Keratinocyte (primary cell): ENCODE data around the gene CNPY1. TPM values are rescaled to one million over a fixed set of nuclear protein-coding genes. Genes with fewer than 3 reads are reported as not detected.

ENCODE experiments used
- DNase-seq: peaks from one replicate; pipeline ENCODE4 v3.0.0-alpha.2; 2011; ENCODE audit warnings: low read depth, missing footprints, low spot score
- FAIRE-seq: peaks from 2 replicates; lab custom pipeline; 2011; peaks lifted over from hg19 to GRCh38; lab: Jason Lieb, UNC
- H2AFZ ChIP-seq: 2 replicates; pipeline ENCODE4 v1.6.0; 2012; ENCODE audit warnings: low read length, control low read depth, inconsistent platforms; ENCODE audit not compliant: control insufficient read depth
- H3K27ac ChIP-seq: 2 replicates; pipeline ENCODE4 v1.5.1; 2011; ENCODE audit warnings: low read length; ENCODE audit not compliant: control insufficient read depth, insufficient read depth
- H3K27me3 ChIP-seq: 3 replicates; pipeline ENCODE4 v1.6.0; 2011; ENCODE audit warnings: low read length; ENCODE audit not compliant: control insufficient read depth, insufficient read depth; ENCODE audit errors: extremely low read depth
- H3K36me3 ChIP-seq, 2 experiments: 2 replicates in 1 of 2; 3 replicates in 1 of 2; pipeline ENCODE4 v1.5.1; 2011; ENCODE audit warnings: low read length in 2 of 2, mild to moderate bottlenecking in 1 of 2; ENCODE audit not compliant: control insufficient read depth in 2 of 2, insufficient read depth in 2 of 2; ENCODE audit errors: extremely low read depth in 1 of 2
- H3K4me1 ChIP-seq: 3 replicates; pipeline ENCODE4 v1.5.1; 2011; ENCODE audit warnings: low read length; ENCODE audit not compliant: control insufficient read depth, insufficient read depth; ENCODE audit errors: extremely low read depth
- H3K4me2 ChIP-seq: 3 replicates; pipeline ENCODE4 v1.6.0; 2011; ENCODE audit warnings: low read depth, low read length; ENCODE audit not compliant: control insufficient read depth, insufficient read depth; ENCODE audit errors: extremely low read depth
- H3K4me3 ChIP-seq, 3 experiments: fragments of 200-600 bp in 1 of 3; sonication (generic) in 1 of 3; 2 replicates in 2 of 3; 3 replicates in 1 of 3; pipeline ENCODE4 v1.5.1; 2011 to 2016; ENCODE audit warnings: low read length in 3 of 3, mild to moderate bottlenecking in 3 of 3, control low read depth in 2 of 3, inconsistent platforms in 1 of 3, low read depth in 1 of 3, mixed read lengths in 1 of 3, mixed run types in 1 of 3, moderate library complexity in 1 of 3; ENCODE audit not compliant: control insufficient read depth in 2 of 3, insufficient read depth in 2 of 3; ENCODE audit errors: extremely low read depth in 1 of 3
- H3K79me2 ChIP-seq: 2 replicates; pipeline ENCODE4 v1.6.0; 2012; ENCODE audit warnings: low read length; ENCODE audit not compliant: control insufficient read depth, insufficient read depth
- H3K9ac ChIP-seq: 3 replicates; pipeline ENCODE4 v1.6.0; 2011; ENCODE audit warnings: low read length; ENCODE audit not compliant: control insufficient read depth, insufficient read depth; ENCODE audit errors: extremely low read depth
- H3K9me1 ChIP-seq: 3 replicates; pipeline ENCODE4 v1.6.0; 2011; ENCODE audit warnings: low read length; ENCODE audit not compliant: control insufficient read depth, insufficient read depth; ENCODE audit errors: extremely low read depth
- H3K9me3 ChIP-seq: 2 replicates; pipeline ENCODE4 v1.5.1; 2012; ENCODE audit warnings: low read depth, low read length; ENCODE audit not compliant: control insufficient read depth
- H4K20me1 ChIP-seq: 3 replicates; pipeline ENCODE4 v1.6.0; 2011; ENCODE audit warnings: low read length; ENCODE audit not compliant: control insufficient read depth, insufficient read depth; ENCODE audit errors: extremely low read depth
- CTCF ChIP-seq, 3 experiments: IDR thresholded peaks in 1 of 3; conservative IDR thresholded peaks in 1 of 3; optimal IDR thresholded peaks in 1 of 3; 2 replicates in 2 of 3; 3 replicates in 1 of 3; pipeline versions ENCODE3 to v1.5.1; 2011; ENCODE audit warnings: low read length in 3 of 3, mild to moderate bottlenecking in 3 of 3, moderate library complexity in 2 of 3, control low read depth in 1 of 3, inconsistent platforms in 1 of 3; ENCODE audit not compliant: insufficient read depth in 2 of 3; ENCODE audit errors: extremely low read depth in 1 of 3
- EZH2 ChIP-seq: IDR thresholded peaks from one replicate; pipeline ENCODE4 v1.6.1; 2012; ENCODE audit warnings: inconsistent platforms, mild to moderate bottlenecking, low read length, moderate library complexity
- dilution Hi-C: fragments of 300-500 bp; cut with MboI; formaldehyde crosslinking; loops from one replicate; pipeline ENCODE4 v1.7.0; 2020; ENCODE audit warnings: low sequenced_read_pairs; ENCODE audit not compliant: extremely low pct_ligation_motif_present
- polyA plus RNA-seq, 5 experiments: library from polyadenylated mRNA; depleted of rRNA in 3 of 5; stranded (reverse) in 3 of 5; stranded (forward) in 1 of 5; unstranded in 1 of 5; fragments of >200 nt; gene quantifications; 1 replicate in 1 of 5; 2 replicates in 3 of 5; 3 replicates in 1 of 5; pipeline versions ENCODE4 v1.2.1 to v1.2.3, GENCODE V29; 2011 to 2012; ENCODE audit warnings: missing spikeins in 2 of 5, low read depth in 1 of 5, low replicate concordance in 1 of 5

CNPY1 gene
- polyA plus RNA-seq, 1 donor (not counting 4 experiments of a cell fraction or from before 2014, with no cell fraction given), result not detected

GRCh38 chr7:155458878-155459699 lies 87.3 kb downstream of the CNPY1 start:
- Histone ChIP-seq H3K36me3 (no peaks in the 10 kb centered on the region), H2AFZ (no peak overlapping the region), H3K9me1 (no peaks in the 10 kb centered on the region), H4K20me1 (peaks cover 4% of the 10 kb centered on the region), H3K9ac (no peak overlapping the region), H3K4me2 (peak overlapping the region; percentile 10), H3K27me3 (peaks cover 97% of the 10 kb centered on the region), H3K27ac (no peak overlapping the region), H3K4me3 (no peak overlapping the region), H3K4me1 (no peaks in the 10 kb centered on the region), H3K9me3 (no peaks in the 10 kb centered on the region), H3K79me2 (no peaks in the 10 kb centered on the region)
- FAIRE-seq (no peak), DNase-seq (no peak)
- dilution Hi-C loops, result no loop called here
- no peak for TF ChIP-seq CTCF (optimal IDR thresholded peaks at IDR 0.05 in 1 of 3, IDR thresholded peaks at IDR 0.05 in 1 of 3, conservative IDR thresholded peaks at IDR 0.05 in 1 of 3; ENCODE audit: extremely low read depth in 1 of 3, insufficient read depth in 2 of 3, low read length in 3 of 3)
- TF ChIP-seq EZH2, result peak; percentile 96

GRCh38 chr7:155458111-155458877 lies 88.1 kb downstream of the CNPY1 start, which contains the start of gene EN2:
TSS of gene EN2 (plus strand) at chr7:155458129. CDS start at chr7:155458378, 249 bp downstream.
- Histone ChIP-seq H3K36me3 (no peaks in the 10 kb centered on the region), H3K4me2 (peak within 1 kb of the TSS; percentile 82), H2AFZ (peak within 1 kb of the TSS; percentile 68), H3K4me3 (peak within 1 kb of the TSS; percentile 40 to 67 (median 55)), H3K27me3 (peaks cover 97% of the 10 kb centered on the region), H4K20me1 (peaks cover 4% of the 10 kb centered on the region), H3K4me1 (no peaks in the 10 kb centered on the region), H3K9me1 (no peaks in the 10 kb centered on the region), H3K79me2 (no peaks in the 10 kb centered on the region), H3K27ac (no peak within 1 kb of the TSS), H3K9me3 (no peaks in the 10 kb centered on the region), H3K9ac (no peak within 1 kb of the TSS)
- TF ChIP-seq EZH2 (peak; percentile 87), CTCF (optimal IDR thresholded peaks at IDR 0.05 in 1 of 3, IDR thresholded peaks at IDR 0.05 in 1 of 3, conservative IDR thresholded peaks at IDR 0.05 in 1 of 3; ENCODE audit: extremely low read depth in 1 of 3, insufficient read depth in 2 of 3, low read length in 3 of 3) (no peak)
- DNase-seq, result no peak
- dilution Hi-C loops, result no loop called here
- FAIRE-seq, result no peak
